ENCODE results near the gene PDXK.

PDXK gene

GRCh38 chr21:43737158-43737950 lies 18.4 kb downstream of the PDXK start:
- Histone ChIP-seq H3K4me1 (ENCODE audit: insufficient read depth, low read length, severe bottlenecking) (peaks cover 12% of the 10 kb centered on the region), H3K9ac (ENCODE audit: low read length) (no peak overlapping the region), H3K9me3 (ENCODE audit: low read length) (no peaks in the 10 kb centered on the region), H2AFZ (ENCODE audit: low read length) (no peak overlapping the region), H3K4me3 (ENCODE audit: low read depth, low read length, poor library complexity, severe bottlenecking) (no peak overlapping the region), H3F3A (ENCODE audit: insufficient read depth, low read length) (no peaks in the 10 kb centered on the region), H3K27me3 (ENCODE audit: insufficient read depth, low read length) (no peaks in the 10 kb centered on the region), H4K20me1 (ENCODE audit: insufficient read depth, low read length) (no peaks in the 10 kb centered on the region), H3K36me3 (ENCODE audit: insufficient read depth, low read length) (peaks cover 10% of the 10 kb centered on the region), H3K79me2 (ENCODE audit: insufficient read depth, low read length) (no peaks in the 10 kb centered on the region), H3K9me2 (ENCODE audit: low read depth, low read length) (no peaks in the 10 kb centered on the region), H3K4me2 (ENCODE audit: low read length) (no peak overlapping the region), H3K27ac (ENCODE audit: low read depth, low read length, poor library complexity, severe bottlenecking) (no peak overlapping the region)
- TF ChIP-seq EZH2 (IDR thresholded peaks at IDR 0.05; ENCODE audit: borderline replicate concordance, low read length) (no peak), CTCF (IDR thresholded peaks at IDR 0.05; ENCODE audit: low read length) (no peak)

GRCh38 chr21:43739621-43740435 lies 20.9 kb downstream of the PDXK start:
- H3K27me3 ChIP-seq (ENCODE audit: insufficient read depth, low read length), result no peaks in the 10 kb centered on the region
- no peaks in the 10 kb centered on the region for H3K9me2 ChIP-seq (ENCODE audit: low read depth, low read length)
- no peaks in the 10 kb centered on the region for H3F3A ChIP-seq (ENCODE audit: insufficient read depth, low read length)
- no peak overlapping the region for H3K4me3 ChIP-seq (ENCODE audit: low read depth, low read length, poor library complexity, severe bottlenecking)
- no peaks in the 10 kb centered on the region for H4K20me1 ChIP-seq (ENCODE audit: insufficient read depth, low read length)
- H3K9ac ChIP-seq (ENCODE audit: low read length), result no peak overlapping the region
- no peak overlapping the region for H2AFZ ChIP-seq (ENCODE audit: low read length)
- H3K9me3 ChIP-seq (ENCODE audit: low read length), result no peaks in the 10 kb centered on the region
- H3K27ac ChIP-seq (ENCODE audit: low read depth, low read length, poor library complexity, severe bottlenecking), result no peak overlapping the region
- H3K79me2 ChIP-seq (ENCODE audit: insufficient read depth, low read length), result no peaks in the 10 kb centered on the region
- H3K4me2 ChIP-seq (ENCODE audit: low read length), result no peak overlapping the region
- no peak for TF ChIP-seq CTCF (IDR thresholded peaks at IDR 0.05; ENCODE audit: low read length)
- no peak for TF ChIP-seq EZH2 (IDR thresholded peaks at IDR 0.05; ENCODE audit: borderline replicate concordance, low read length)
- peaks cover 22% of the 10 kb centered on the region for H3K36me3 ChIP-seq (ENCODE audit: insufficient read depth, low read length)
- H3K4me1 ChIP-seq (ENCODE audit: insufficient read depth, low read length, severe bottlenecking), result no peaks in the 10 kb centered on the region

GRCh38 chr21:43740497-43741156 lies 21.7 kb downstream of the PDXK start:
- no peak overlapping the region for H2AFZ ChIP-seq (ENCODE audit: low read length)
- H3K4me1 ChIP-seq (ENCODE audit: insufficient read depth, low read length, severe bottlenecking), result no peaks in the 10 kb centered on the region
- H3K36me3 ChIP-seq (ENCODE audit: insufficient read depth, low read length), result peaks cover 24% of the 10 kb centered on the region
- H3K4me2 ChIP-seq (ENCODE audit: low read length), result no peak overlapping the region
- H3K4me3 ChIP-seq (ENCODE audit: low read depth, low read length, poor library complexity, severe bottlenecking), result no peak overlapping the region
- H4K20me1 ChIP-seq (ENCODE audit: insufficient read depth, low read length), result no peaks in the 10 kb centered on the region
- H3F3A ChIP-seq (ENCODE audit: insufficient read depth, low read length), result no peaks in the 10 kb centered on the region
- no peaks in the 10 kb centered on the region for H3K9me2 ChIP-seq (ENCODE audit: low read depth, low read length)
- TF ChIP-seq EZH2 (IDR thresholded peaks at IDR 0.05; ENCODE audit: borderline replicate concordance, low read length) (no peak), CTCF (IDR thresholded peaks at IDR 0.05; ENCODE audit: low read length) (no peak)
- H3K27me3 ChIP-seq (ENCODE audit: insufficient read depth, low read length), result no peaks in the 10 kb centered on the region
- H3K9me3 ChIP-seq (ENCODE audit: low read length), result no peaks in the 10 kb centered on the region
- H3K27ac ChIP-seq (ENCODE audit: low read depth, low read length, poor library complexity, severe bottlenecking), result no peak overlapping the region
- no peaks in the 10 kb centered on the region for H3K79me2 ChIP-seq (ENCODE audit: insufficient read depth, low read length)
- no peak overlapping the region for H3K9ac ChIP-seq (ENCODE audit: low read length)
